ENCODE data around the gene LAMTOR1. TPM values are rescaled to one million over a fixed set of nuclear protein-coding genes. Genes with fewer than 3 reads are reported as not detected.

The LAMTOR1 gene
- total and polyA plus RNA-seq, 10 of the 15 experiments (the other 5 are each of a cell fraction or from before 2014, with no cell fraction given), result 58.8 to 141 (median 110) TPM

DNA sequence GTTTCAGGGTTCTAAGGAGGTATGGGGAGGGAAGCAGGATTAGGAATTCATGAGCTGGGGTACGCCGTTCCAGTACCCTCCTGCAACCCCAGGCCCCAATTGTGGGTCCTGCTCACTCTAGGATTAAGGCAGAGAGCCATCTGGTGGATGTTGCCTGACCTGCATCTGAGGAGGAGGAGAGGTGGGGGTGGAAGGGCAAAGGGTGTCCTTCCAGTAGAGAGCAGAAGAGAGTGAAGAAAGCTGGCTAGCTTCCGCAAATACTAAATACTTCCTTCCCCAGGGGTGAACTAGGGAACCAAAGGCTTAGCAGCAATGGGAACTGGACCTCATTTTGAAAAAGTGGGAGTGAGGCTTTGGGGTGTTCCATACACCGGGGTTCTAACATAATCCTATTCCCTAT lies 11.8 kb downstream of the LAMTOR1 start:
- Histone ChIP-seq H3K4me2 (ENCODE audit: control insufficient read depth, insufficient read depth) (no peak overlapping the region), H3K9me3 (replicated peaks; ENCODE audit: control insufficient read depth, insufficient read depth, low read length) (no peaks in the 10 kb centered on the region), H3K27me3 (replicated peaks in 1 of 2; ENCODE audit: control insufficient read depth in 2 of 2, insufficient read depth in 2 of 2, low read length in 1 of 2) (no peaks in the 10 kb centered on the region), H4K20me1 (ENCODE audit: control insufficient read depth, insufficient read depth) (no peaks in the 10 kb centered on the region), H3K36me3 (ENCODE audit: control insufficient read depth in 2 of 2, insufficient read depth in 2 of 2, low read length in 1 of 2) (peaks cover 3 to 9% of the 10 kb centered on the region in 2 experiments; a peak in 3 of 4 replicates), H3K4me1 (ENCODE audit: control insufficient read depth, insufficient read depth, low read length) (no peaks in the 10 kb centered on the region), H3K79me2 (ENCODE audit: control insufficient read depth, insufficient read depth, low read length) (no peaks in the 10 kb centered on the region), H3K27ac (ENCODE audit: control insufficient read depth, insufficient read depth) (no peak overlapping the region), H2AFZ (ENCODE audit: control insufficient read depth, low read depth, low read length) (no peak overlapping the region), H3K9ac (ENCODE audit: control insufficient read depth, insufficient read depth, low read length) (no peak overlapping the region), H3K4me3 (no peak overlapping the region)
- CTCF ChIA-PET, result interaction anchor here (0.6 to 14.0 kb wide), 53 partner anchors 8 to 414 kb away, joined by 3 to 416 read pairs (median 4); partner anchors contain the start of genes ANAPC15, IL18BP and LAMTOR1
- ATAC-seq (peak; percentile 99), DNase-seq (ENCODE audit: low read depth, low spot score) (no peak), FAIRE-seq (peak; percentile 80)
- no TSS peak for BruUV-seq (replicated peaks)
- SMC1A ChIA-PET (ENCODE audit: uncharacterized antibody, unreplicated experiment), result interaction anchor here (0.6 to 14.0 kb wide), 34 partner anchors 9 to 435 kb away, joined by 3 to 245 read pairs (median 5); partner anchors contain the start of genes ANAPC15, LAMTOR1, LRRC51 and XNDC1N
- RAD21 ChIA-PET (ENCODE audit: unreplicated experiment), result interaction anchor here (0.6 to 6.6 kb wide), 18 partner anchors 9 to 340 kb away, joined by 3 to 112 read pairs (median 6); partner anchors contain the start of genes ANAPC15, LRRC51, RNF121 and XNDC1N
- WGBS (ENCODE audit: insufficient coverage, insufficient replicate concordance, low lambda C conversion rate, missing lambda C conversion rate), result 74% methylated on average over 4 of the region's 4 CpGs
- POLR2A ChIA-PET, result interaction anchor here (0.9 to 2.2 kb wide), 5 partner anchors 16 to 65 kb away, joined by 3 to 14 read pairs (median 3); no protein-coding TSS in a partner anchor
- in situ Hi-C loops (cut with MboI) (no loop called here), intact Hi-C loops (cut with micrococcal nuclease; ENCODE audit: unreplicated experiment) (loop anchor here (1.0 kb wide), 2 partner anchors 66 to 114 kb away; no protein-coding TSS in a partner anchor)
- TF ChIP-seq MEF2A (IDR thresholded peaks at IDR 0.05; ENCODE audit: insufficient read depth, low read depth, low read length) (no peak), MEF2B (IDR thresholded peaks at IDR 0.05; ENCODE audit: partially characterized antibody, poor library complexity, severe bottlenecking) (no peak), ATF3 (IDR thresholded peaks at IDR 0.05; ENCODE audit: borderline replicate concordance, extremely low read depth, low read depth, low read length) (peak; percentile 1; the same call in 1 of the 2 replicates), USF1 (IDR thresholded peaks at IDR 0.05; ENCODE audit: borderline replicate concordance, extremely low read length, insufficient read depth, low read depth, low read length) (no peak), RB1 (IDR thresholded peaks at IDR 0.05; ENCODE audit: borderline replicate concordance) (no peak), CREM (IDR thresholded peaks at IDR 0.05; ENCODE audit: low read depth) (no peak), EGR1 (IDR thresholded peaks at IDR 0.05; ENCODE audit: borderline replicate concordance in 1 of 2, low read depth in 2 of 2, low read length in 2 of 2) (peak in 1 of 2 experiments; percentile 68; a peak in 2 of 3 replicates), PAX5 (IDR thresholded peaks at IDR 0.05; ENCODE audit: borderline replicate concordance, low read depth, low read length) (no peak), MYB (IDR thresholded peaks at IDR 0.05; ENCODE audit: borderline replicate concordance, low read depth, low read length) (no peak), RAD51 (IDR thresholded peaks at IDR 0.05) (no peak), FOXM1 (IDR thresholded peaks at IDR 0.05; ENCODE audit: low read depth, low read length) (0 out of 2 replicates have a peak, but pooled peaks have one; percentile 38), YY1 (IDR thresholded peaks at IDR 0.05; ENCODE audit: low read depth, low read length) (peak; percentile 71), ZBTB33 (IDR thresholded peaks at IDR 0.05) (no peak), NR2C1 (IDR thresholded peaks at IDR 0.05) (peak; percentile 67), CHD2 (IDR thresholded peaks at IDR 0.05; ENCODE audit: borderline replicate concordance, low read depth, low read length) (0 out of 2 replicates have a peak, but pooled peaks have one; percentile 35), IKZF1 (conservative IDR thresholded peaks at IDR 0.05) (peak; percentile 32; the same call in 1 of the 2 replicates), RELA (IDR thresholded peaks at IDR 0.05; ENCODE audit: borderline replicate concordance, partially characterized antibody) (no peak), NFYA (IDR thresholded peaks at IDR 0.05; ENCODE audit: borderline replicate concordance, low read depth, low read length) (no peak)
